ENCODE data around the gene ACTG1. TPM values are rescaled to one million over a fixed set of nuclear protein-coding genes. Genes with fewer than 3 reads are reported as not detected.

Gene ACTG1
- total RNA-seq, 1 experiment from 2014 or later = 4,160 TPM

DNA sequence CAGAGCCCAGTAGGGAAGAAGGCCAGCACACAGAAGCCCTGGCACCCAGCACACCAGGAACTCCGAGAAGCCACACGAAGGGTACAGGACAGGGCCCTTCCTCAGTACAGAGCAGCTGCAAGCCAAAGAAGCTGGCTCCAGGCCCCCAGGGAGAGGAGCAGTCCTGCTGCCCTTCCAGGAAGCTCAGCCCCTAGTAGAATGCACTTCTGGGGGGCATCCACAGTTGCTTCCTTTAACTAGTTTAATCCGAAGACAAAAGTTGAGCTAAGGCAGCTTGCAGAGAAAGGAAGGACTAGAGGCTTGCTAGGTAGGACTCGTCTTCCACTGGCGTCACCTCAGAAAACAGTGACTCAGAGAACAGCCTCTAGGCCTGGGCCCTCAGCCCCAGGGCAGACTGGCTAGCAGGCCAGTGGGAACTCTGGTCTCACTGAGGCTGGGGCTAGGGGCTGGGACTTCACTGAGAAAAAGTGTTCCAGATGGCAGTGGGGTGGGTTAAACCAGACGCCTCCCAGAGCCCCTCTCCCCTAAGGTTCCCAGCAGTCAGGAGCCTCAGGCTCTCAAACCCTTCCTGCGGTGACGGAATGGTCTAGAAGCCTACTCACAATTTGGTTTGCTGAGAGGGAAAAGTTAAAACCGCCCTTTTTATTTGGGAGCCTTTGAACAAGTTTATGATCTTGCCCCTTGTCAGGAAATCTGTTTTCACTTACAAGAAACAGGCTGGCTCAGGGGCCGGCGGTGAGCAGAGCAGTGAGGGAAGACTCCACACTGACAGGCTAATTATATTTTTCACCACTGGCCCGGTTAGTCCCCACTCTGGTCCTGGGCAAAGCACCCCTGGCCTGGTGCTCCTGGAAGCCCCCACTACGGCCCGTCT, 41.4 kb downstream of the ACTG1 start:
- H3K14ac ChIP-seq (ENCODE audit: insufficient read depth, low read length) = no peak overlapping the region
- H3K27ac ChIP-seq (ENCODE audit: insufficient read length, low read depth, low read length) = no peak overlapping the region
- H3K9ac ChIP-seq (ENCODE audit: extremely low read depth, insufficient read length, low read length) = no peak overlapping the region
- no peak overlapping the region for H2BK20ac ChIP-seq (ENCODE audit: low read depth, low read length, poor library complexity, severe bottlenecking)
- no peaks in the 10 kb centered on the region for H4K20me1 ChIP-seq (ENCODE audit: control insufficient read depth, insufficient read depth, insufficient read length)
- H3K4me3 Mint-ChIP-seq = no peak overlapping the region
- H4K8ac ChIP-seq (replicated peaks; ENCODE audit: insufficient read length, low read depth, low read length) = no peak overlapping the region
- H3K23me2 ChIP-seq (ENCODE audit: insufficient read length, low read depth, low read length, poor library complexity, severe bottlenecking) = peaks cover 3% of the 10 kb centered on the region
- no peaks in the 10 kb centered on the region for H3K9me3 Mint-ChIP-seq
- H3K4me2 ChIP-seq (ENCODE audit: insufficient read depth, insufficient read length, low read length) = no peak overlapping the region
- no peak overlapping the region for H4K91ac ChIP-seq (ENCODE audit: insufficient read length, low read depth, low read length)
- H3T11ph ChIP-seq (ENCODE audit: low read length) = no peak overlapping the region
- H3K18ac ChIP-seq (ENCODE audit: insufficient read length, low read depth, low read length) = no peak overlapping the region
- H2BK12ac ChIP-seq (ENCODE audit: insufficient read length, low read depth, low read length) = no peak overlapping the region
- WGBS (ENCODE audit: extremely low coverage, insufficient read length, low lambda C conversion rate) = no CpG with 5 or more reads among the region's 14 CpGs
- peaks cover 0 to 8% of the 10 kb centered on the region in 2 experiments; a peak in 1 of 4 replicates for H3K4me1 Mint-ChIP-seq
- no peak overlapping the region for H3K27ac Mint-ChIP-seq
- H3K79me1 ChIP-seq (ENCODE audit: insufficient read depth, low read depth, low read length, poor library complexity, severe bottlenecking) = no peaks in the 10 kb centered on the region
- H3K9me3 ChIP-seq (ENCODE audit: control insufficient read depth, low read depth, low read length) = no peaks in the 10 kb centered on the region
- H2BK15ac ChIP-seq (ENCODE audit: low read depth, low read length) = no peak overlapping the region
- H3K36me3 Mint-ChIP-seq (ENCODE audit: insufficient read depth in 1 of 3, low read depth in 3 of 3) = no peaks in the 10 kb centered on the region; a peak in 2 of 7 replicates
- TF ChIP-seq, protein P1, sequence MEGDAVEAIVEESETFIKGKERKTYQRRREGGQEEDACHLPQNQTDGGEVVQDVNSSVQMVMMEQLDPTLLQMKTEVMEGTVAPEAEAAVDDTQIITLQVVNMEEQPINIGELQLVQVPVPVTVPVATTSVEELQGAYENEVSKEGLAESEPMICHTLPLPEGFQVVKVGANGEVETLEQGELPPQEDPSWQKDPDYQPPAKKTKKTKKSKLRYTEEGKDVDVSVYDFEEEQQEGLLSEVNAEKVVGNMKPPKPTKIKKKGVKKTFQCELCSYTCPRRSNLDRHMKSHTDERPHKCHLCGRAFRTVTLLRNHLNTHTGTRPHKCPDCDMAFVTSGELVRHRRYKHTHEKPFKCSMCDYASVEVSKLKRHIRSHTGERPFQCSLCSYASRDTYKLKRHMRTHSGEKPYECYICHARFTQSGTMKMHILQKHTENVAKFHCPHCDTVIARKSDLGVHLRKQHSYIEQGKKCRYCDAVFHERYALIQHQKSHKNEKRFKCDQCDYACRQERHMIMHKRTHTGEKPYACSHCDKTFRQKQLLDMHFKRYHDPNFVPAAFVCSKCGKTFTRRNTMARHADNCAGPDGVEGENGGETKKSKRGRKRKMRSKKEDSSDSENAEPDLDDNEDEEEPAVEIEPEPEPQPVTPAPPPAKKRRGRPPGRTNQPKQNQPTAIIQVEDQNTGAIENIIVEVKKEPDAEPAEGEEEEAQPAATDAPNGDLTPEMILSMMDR (conservative IDR thresholded peaks at IDR 0.05) = no peak
- no peak overlapping the region for H2BK5ac ChIP-seq (ENCODE audit: insufficient read length, low read length)
- no peaks in the 10 kb centered on the region for H3K4me1 ChIP-seq (ENCODE audit: insufficient read depth, low read length)
- H3K27me3 Mint-ChIP-seq (ENCODE audit: low read depth) = peaks cover 13% of the 10 kb centered on the region
- H2AK5ac ChIP-seq (ENCODE audit: insufficient read length, low read length) = no peak overlapping the region
- no peak overlapping the region for H3K56ac ChIP-seq (ENCODE audit: insufficient read length, low read depth, low read length)
- no peak overlapping the region for H2BK120ac ChIP-seq (ENCODE audit: low read depth, low read length, poor library complexity, severe bottlenecking)
- no peak overlapping the region for H4K5ac ChIP-seq (ENCODE audit: insufficient read length, low read depth, low read length)
- H2AFZ ChIP-seq (ENCODE audit: low read length) = no peak overlapping the region
- H3K4ac ChIP-seq (ENCODE audit: low read depth, low read length) = no peak overlapping the region
- no peak for DNase-seq
- no peak overlapping the region for H3K23ac ChIP-seq (ENCODE audit: insufficient read length, low read depth, low read length)
- H3K27me3 ChIP-seq (ENCODE audit: insufficient read depth, low read length) = no peaks in the 10 kb centered on the region
- no peaks in the 10 kb centered on the region for H3K79me2 ChIP-seq (ENCODE audit: insufficient read depth, low read length)

Data from H9 (cell line).